GM18873 (cell line): ENCODE data around the gene RNLS.
A peak's percentile ranks its signal among the peaks of the same experiment; 100 is the strongest.

Experiments used
- ATAC-seq: cut with Tn5 transposase; IDR thresholded peaks from one replicate; pipeline ENCODE4 v1.9.1; 2021; ENCODE audit warnings: mild to moderate bottlenecking, moderate library complexity, moderate number of reproducible peaks; ENCODE audit not compliant: unreplicated experiment, low FRiP score

Gene RNLS

DNA sequence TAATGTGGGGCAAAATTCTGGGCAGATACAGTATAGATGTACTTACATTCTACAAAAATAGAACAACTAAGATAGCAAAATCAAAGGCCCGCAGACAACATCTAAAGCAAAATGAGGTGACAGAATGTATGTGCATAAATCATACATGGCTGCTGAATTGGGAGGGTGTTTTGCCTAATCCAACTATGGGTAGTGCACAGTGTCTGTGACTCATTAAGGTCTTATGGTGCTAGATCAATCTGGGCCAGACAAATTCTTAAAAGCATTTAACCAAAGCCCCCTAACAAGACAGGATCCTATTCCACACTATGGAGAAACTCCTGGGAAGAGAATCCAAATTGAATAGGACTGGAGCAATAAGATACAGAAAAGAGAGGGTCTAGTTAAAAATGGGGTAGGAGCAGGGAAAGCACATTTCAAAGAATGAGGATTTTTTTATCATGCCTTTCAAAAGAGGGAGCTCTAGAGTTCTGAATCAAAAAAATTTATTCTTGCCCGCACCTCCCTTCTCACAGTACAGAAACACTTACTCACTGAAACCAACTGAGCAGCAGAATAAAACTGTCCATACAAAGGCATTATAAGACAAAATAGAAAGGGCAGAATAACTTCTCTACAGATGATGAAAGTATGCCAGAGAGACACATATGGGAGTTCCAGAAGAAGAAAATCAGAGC is 181.3 kb downstream of the RNLS start:
- ATAC-seq, result no peak

- ATAC-seq, result no peak
These were observed 183.9 kb downstream of the RNLS start for GRCh38 chr10:88399240-88399639.

GRCh38 chr10:88395677-88396076 is 187.4 kb downstream of the RNLS start:
- no peak for ATAC-seq

GRCh38 chr10:88392222-88392621 is 190.9 kb downstream of the RNLS start:
- ATAC-seq, result peak; percentile 76

DNA sequence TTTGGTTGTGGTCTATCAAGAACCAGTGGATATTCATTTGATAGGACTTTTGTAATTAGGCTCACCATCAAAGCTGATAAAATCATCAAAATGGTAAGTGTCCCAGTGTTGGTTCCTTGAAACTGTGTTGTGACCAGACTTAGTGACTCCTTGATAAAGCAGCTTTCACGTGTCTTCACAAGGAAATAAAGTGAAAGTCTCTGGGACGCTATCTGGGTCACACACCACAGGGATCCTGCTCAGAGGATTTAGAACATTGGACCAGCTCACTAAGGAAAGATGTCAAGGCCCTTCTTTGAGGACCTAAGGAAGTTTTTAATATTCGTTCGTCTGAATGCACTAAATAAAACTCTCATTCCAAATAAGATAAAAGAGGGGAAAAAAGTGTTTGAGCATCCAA is 193.1 kb downstream of the RNLS start:
- ATAC-seq, result no peak

- ATAC-seq, result no peak
These were observed 193.7 kb downstream of the RNLS start for GRCh38 chr10:88389456-88389855.

DNA sequence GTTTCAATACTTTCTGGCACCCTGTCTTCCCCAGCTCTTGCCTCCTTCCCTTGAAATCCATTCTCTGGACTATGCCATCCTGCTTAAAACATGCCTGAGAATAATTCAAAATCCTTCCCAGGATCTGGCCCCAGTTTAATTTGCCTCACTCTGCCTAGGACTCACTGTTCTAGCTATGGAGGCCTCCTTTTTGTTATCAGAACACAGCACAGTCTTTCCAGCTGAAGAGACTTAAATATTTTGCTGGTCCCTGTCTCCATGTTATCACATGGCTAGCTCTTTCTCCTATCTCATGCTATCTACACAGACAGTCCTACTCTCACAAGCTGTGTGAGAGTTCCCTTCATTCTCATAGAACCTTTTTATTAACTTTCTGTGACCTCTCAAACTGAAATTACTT is 194.8 kb downstream of the RNLS start:
- no peak for ATAC-seq

DNA sequence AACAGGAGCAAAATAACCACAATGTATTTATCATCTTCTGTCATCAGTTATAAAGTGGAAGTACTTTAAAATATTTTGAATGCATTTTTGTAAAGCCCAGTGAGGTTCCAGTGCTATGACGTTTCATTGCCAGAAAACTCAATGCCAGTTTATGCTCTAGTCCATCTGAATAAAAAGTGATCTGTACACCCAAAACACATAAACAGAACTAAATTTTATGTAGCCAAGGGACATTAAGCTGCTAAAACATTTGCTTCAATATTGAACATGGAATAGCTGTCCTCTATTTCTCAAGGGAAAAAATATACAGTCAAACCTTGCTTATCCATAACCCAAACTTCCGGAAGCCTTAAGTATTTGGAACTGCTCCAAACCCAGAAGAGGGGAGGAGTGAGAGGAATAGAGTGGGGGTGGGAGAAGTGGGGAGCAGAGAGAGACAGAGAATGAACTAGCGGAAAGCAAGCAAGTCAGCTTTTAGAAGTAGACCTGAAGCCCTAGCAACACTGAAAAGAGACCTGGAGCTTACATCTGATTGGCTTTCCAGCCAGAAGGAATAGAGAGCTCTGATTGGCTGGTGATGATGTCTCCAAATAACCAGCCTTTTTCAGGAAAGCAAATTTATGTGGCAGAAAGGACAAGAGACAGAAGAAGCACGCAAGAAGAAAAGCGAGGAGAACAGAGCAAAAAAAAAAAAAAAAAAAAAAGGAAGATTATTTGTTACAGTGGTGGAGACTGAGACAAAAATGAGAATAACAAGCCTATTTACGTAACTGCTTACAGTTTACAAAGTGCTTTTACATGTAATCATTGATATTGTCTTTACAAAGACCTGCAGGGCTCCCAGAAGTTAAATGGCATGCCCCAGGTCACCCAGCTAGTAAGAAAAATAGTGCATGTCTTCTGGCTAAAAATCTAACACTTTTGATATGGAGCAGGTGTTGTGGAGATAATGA is 196.0 kb downstream of the RNLS start:
- ATAC-seq, result peak; percentile 31

- peak; percentile 41 for ATAC-seq
These were observed 196.8 kb downstream of the RNLS start for GRCh38 chr10:88386204-88386788.

DNA sequence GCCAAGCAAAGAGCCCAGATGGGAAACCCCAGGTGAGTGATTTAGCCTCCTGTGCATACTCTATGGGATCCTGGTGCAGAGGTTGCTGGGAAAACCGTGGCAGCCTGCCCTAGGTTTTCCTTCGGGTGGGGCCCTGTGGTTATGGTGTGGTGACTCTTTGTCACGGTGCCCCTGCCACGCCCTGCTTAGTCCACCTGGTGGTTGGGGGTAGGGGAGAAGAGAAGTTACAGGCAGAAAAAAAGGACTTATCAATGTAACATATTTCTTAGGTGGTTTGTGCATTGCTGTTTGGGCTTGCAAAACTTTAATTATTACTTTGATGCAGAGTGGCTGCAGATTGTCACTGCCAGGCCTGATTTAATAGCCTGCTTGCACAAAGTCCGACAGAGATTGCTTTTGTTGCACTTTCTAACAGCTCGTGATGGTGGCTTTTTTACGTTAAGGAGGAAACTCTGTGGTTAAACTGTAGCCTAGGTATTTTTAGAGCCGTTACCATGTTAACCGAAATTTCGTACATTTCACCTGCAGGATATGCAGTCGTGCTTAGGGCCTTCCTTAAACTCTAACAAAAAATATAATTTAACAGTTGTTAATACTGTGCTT is 197.4 kb downstream of the RNLS start:
- ATAC-seq, result peak; percentile 56

GRCh38 chr10:88383276-88383675 is 199.8 kb downstream of the RNLS start:
- no peak for ATAC-seq

- ATAC-seq, result no peak
These were observed 200.4 kb downstream of the RNLS start for GRCh38 chr10:88382699-88383098.

- no peak for ATAC-seq
These were observed 203.5 kb downstream of the RNLS start for GRCh38 chr10:88379575-88379974.

DNA sequence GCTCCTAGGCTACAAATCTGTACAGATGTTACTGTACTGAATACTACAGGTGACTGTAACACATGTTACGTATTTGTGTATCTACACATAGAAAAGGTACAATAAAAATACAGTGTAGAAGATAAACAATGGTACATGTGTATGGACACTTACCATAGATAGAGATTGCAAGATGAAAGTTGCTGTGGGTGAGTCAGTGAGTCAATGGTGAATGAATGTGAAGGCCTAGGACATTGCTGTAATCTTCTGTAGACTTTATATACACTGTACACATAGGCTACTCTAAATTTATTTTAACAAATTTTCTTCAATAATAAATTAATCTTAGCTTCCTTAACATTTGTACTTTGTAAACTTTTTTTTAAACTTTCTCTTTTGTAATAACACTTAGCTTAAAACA is 205.6 kb downstream of the RNLS start:
- no peak for ATAC-seq

DNA sequence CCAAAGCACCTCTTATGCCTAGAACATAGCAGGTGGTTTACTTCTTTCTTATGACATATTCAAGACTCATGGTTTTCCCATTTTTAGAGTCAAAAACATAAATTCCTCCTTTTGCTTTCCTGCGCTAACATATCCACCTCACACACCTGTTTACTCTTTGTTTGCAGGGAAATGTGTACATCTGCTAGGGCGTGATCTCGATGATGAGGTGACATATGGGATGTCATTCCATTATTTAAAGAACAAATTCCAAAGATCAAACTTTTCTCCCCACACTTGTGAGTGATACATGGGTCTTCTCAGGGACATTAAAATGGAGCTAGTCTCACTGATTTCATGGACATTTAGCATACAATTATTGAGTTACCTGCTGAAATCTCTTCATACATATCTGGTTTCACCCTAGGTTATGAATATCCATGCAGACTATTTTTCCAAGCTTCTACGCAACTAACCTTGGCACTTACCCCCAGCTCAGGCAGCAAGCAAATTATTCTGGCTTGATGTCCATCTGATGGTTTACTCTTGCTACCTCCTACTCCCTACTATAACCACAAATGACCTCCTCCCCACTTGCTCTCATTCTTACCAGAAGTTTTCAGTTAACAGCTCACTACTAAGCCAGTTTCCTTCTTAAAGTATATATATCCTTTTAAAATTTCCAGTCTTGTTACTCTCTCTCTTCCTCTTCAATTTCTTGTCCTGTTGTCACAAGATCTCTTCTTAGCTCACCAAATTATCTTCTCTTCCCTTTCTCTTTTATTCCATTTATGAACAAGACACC is 208.5 kb downstream of the RNLS start:
- no peak for ATAC-seq

GRCh38 chr10:88372881-88373592 is 210.1 kb downstream of the RNLS start:
- ATAC-seq, result no peak

DNA sequence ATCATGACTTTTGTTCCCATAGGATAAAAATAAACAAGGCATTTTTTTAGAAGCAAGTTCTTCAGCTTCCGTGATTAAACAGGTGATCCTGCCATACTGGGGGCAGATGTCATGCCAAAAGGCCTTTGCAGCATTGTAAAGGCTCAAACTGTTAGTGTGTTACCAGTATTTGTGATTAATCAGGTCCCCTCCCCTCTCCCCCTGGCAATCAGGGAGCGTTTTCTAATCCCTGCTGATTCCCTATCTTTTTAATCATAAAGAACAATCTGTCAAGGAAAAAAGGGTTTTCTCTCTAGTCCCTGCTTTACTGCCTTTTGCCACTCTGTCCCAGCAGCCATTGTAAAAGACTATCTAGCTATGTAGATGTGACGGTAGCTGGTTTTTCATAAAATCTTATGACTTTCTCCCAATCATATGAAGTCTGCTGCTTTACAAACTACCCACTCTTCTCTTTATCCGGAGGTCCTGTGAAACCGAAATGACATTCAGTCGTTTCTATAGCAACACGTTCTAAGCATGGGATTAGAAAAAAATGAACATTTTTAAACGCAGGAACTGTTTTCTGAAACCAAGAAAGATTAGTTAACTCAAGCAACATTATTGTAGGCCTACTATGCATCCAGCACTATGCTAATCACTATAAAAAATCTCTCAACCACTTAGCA is 210.9 kb downstream of the RNLS start:
- ATAC-seq, result no peak

GRCh38 chr10:88370713-88371112 is 212.4 kb downstream of the RNLS start:
- ATAC-seq, result no peak

GRCh38 chr10:88366772-88367171 is 216.3 kb downstream of the RNLS start:
- no peak for ATAC-seq
